Tongue (tissue), 2 donors: Measurements from ENCODE around the gene TNIP1. TPM values are rescaled to one million over a fixed set of nuclear protein-coding genes. Genes with fewer than 3 reads are reported as not detected.

Experiments
- DNase-seq: peaks from one replicate; pipeline ENCODE4 v3.0.0-alpha.2; 2015
- total RNA-seq: library from RNA; depleted of rRNA; stranded (reverse); fragments of >200 nt; gene quantifications from one replicate; pipeline ENCODE4 v1.2.3, GENCODE V29; 2014

TNIP1 gene
- total RNA-seq, 1 donor from 2014 or later, result 75.0 TPM

DNA sequence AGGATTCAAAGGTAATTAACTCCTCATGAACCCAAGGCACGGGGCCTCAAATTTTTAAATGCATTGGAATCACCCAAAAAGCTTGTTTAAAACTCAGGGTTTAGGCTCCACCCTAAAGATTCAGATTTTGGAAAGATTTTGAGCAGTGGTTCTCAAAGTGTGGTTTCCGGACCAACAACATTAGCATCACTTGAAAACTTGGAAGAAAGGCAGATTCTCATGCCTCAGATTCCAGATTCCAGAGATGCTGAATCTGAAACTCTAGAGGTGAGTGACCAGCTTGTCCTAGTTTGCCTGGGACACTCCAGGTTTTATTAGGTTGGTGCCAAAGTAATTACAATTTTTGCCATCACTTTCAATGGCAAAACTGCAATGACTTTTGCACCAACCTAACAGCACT is 24.7 kb upstream of the TNIP1 start:
- DNase-seq, result no peak

DNA sequence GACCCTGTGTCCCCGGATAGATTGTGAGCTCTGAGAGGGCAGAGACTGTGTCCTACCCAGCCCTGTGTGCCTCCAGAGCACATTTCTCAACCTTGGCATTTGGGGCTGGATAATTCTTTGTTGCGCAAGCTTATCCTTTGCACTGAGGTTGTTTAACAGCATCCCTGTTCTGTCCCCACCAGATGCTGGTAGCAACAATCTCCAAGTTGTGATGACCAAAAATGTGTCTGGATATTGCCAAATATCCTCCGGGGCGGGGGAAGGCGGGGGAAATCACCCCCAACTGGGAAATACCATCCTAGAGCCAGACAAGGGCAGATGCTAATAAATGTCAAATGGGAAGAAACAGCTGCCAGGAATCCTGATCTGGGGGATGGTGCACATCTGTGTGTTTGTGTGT is 24.0 kb upstream of the TNIP1 start:
- peak; percentile 65 for DNase-seq

DNA sequence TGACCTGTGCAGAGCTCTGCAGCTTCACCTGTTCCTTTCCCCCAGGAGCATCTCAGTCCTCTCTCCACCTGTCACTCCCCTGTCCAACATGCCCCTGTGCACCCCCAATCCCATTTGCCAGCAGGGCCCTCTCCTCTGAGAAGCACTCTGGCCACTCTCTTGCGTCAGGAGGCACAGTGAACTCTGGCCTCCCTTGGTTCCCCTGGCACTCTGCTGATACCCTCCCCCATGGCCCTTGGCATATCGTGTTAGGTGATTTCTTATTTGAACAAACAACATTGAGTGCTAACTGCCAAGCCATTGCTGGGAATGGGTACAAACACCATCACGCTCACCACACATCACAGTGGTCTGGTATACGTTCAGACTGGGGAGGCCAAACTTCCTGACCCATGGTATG is 20.9 kb upstream of the TNIP1 start:
- no peak for DNase-seq

DNA sequence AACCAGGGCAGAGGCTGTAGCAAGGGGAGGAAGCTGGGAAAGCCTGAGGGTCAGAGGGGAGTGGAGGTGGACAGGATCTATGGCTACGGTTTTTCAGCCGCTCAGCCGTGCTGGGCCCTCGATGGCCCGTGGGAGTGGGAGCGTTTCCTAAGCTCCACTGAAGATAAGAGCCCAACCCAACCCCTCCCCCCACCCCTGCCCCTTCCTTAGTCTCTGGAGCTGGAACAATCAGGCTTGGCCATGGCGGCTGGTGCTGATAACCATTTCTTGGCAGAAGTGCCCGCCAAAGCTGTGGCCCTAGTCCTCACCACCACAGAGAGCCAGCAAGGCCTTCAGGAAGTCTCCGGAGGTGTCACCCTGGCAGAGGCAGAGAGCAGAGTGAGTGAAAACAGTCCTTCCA is 20.3 kb upstream of the TNIP1 start:
- no peak for DNase-seq

DNA sequence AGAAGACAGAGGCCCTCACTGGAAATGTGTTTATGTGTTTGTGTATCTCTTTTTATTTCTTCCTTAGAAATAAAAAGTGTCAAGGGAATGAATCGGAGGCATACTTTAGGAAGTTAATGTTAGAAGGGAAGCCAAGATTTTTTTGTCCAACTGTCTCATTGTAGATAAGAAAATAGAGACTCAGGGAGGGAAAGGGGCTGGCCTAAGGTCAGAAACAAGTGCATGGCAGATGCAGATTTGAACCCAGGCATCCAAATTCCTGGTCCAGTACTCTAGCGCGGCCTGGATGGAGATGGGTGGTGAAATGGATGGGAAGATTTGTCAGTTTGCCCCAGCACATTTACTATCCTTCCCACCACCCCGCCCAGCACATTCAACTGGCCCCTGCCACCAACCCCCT is 19.8 kb upstream of the TNIP1 start:
- DNase-seq, result no peak

DNA sequence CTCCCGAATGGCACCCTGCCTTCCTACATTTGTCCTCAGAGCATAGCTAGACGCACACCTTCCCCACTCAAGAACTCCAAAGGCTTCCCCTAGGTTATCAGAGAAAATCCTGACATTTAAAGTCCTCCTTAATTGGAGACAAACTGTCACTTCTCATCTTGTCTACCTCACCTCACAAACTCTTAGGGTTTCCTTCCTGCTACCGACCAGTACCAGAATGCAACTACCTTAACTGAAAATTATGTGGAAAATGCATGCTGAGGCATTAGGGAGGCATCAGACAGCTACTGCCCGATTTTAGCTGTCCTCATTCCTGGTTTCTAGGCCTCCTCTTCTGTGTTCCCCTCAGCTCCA is 17.9 kb upstream of the TNIP1 start:
- DNase-seq, result no peak

DNA sequence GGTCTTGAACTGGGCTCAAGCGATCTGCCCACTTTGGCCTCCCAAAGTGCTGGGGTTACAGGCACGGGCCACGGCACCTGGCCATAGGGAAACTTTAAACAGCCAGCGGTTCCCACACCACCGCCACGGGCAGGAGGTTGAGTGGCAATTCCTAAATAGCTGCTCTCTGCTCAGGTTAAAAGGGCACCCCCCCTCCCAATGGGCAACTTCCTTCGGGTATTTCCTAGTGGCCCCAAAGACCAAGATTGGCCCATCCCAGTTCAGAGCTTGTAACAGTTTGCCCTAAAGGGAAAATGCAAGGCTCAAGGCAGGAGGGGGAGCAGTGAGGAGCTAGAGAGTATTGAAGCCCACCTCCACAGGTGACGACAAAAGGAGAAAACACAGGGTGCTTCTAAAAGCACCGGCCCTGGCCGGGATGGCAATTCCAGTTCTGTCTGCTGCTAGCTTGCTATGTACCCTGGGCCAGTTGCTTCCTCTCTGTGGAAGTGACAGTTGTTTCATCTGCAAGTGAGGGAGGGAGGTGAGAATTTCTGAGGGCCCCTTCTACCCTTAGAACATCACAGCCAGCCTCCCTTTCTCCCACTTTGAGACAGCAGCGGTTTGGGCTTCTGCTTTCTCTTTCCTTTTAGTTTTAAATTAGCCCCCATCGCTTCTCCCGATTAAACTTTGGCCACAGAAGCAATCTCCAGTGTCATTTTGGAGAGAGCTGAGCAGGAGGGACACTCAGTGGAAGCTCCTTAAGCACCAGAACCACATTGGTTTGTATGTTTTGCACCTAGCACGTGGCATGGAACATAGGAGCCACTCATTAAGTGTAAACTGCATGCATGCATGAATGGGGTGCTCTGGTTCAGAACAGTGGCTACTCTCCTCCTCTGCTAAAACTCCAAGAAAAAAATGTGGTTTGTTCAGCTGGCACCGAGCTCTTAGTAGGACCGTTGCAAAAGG is 17.3 kb upstream of the TNIP1 start:
- no peak for DNase-seq

DNA sequence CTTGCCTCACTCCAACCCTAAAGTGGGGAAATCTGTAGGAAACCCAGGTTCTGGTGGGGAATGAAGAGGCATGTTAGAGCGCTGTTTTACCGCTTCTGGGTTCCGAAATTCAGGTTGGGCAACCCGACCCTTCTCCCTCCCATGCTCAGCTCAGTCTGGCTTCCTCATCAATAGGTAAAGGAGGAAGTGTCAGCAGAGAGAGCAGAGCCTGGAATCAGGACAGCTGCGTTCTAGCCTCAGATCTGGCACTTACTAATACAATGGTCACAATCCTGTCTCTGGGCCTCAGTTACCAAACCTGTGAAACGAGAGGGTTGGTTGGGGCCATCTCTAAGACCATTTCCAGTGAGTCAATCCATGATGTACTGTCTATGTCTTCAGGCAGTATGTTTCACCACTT is 16.2 kb upstream of the TNIP1 start:
- DNase-seq, result no peak

DNA sequence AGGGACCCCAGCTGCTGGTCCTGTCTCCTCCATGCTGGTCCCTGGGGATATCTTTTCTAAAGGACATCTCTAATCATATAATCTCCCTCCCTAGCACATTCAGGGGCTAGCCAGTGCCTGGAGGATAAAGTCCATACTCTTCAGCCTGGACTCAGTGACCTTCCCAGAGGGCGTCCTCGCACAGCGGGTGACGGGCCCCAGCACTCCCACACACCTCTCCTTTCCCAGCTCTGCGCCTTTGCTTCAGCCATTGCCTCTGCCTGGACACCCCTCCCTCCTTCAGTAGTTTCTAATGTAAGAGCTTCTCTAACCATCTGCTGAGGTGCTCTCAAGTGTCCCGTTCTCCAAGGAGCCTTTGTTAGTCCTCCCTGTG is 15.2 kb upstream of the TNIP1 start:
- DNase-seq, result no peak

DNA sequence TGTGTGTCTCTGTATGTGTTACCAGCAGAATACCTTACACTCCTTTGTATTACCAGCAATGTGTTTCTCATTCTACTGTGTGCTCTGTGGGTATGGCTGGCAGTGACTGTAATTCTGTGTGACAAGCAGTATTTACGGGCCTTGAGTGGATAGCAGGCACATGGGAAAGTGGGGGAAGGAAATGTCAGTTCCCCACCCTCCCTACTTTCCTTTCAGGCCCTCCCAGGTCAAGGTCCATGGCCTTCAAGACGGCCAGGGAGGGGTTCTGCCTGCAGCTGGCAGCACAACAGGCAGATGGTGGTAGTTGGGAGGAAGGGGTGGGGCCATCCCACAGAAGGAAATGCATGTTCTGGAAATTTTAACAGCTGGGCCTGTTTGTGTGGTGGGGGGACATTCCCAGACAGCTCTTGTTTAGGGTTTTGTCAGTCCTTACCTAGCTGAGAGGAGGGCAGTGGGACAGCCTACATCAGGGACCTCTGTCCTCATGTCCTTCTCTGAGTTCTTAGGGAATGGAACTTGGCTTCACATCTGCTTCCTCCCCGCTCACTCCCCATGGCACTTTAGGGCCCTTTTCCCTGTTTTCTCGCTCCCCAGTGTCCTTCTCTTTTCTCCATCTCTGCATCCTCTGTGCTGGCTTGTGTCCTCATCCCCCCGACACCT is 14.6 kb upstream of the TNIP1 start:
- DNase-seq, result peak; percentile 81

DNA sequence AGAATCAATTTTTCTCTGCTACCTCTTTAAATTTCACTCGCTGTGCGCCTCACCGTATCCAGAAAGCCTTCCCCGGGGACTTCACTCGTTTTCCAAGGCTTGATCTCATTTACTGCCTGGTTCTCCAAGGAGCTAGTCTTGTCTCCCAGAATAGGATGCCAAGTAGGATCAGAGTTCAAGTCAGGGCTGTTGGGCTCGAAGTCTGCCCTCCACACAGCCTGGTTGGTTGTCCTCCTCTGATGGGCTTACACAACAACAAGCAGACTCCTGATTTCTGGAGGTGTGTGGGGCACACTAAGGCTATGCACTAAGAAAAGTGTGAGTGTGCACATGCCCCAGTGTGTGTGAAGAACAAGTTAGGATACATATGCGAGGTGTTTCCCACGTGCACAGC is 14.0 kb upstream of the TNIP1 start:
- peak; percentile 32 for DNase-seq

DNA sequence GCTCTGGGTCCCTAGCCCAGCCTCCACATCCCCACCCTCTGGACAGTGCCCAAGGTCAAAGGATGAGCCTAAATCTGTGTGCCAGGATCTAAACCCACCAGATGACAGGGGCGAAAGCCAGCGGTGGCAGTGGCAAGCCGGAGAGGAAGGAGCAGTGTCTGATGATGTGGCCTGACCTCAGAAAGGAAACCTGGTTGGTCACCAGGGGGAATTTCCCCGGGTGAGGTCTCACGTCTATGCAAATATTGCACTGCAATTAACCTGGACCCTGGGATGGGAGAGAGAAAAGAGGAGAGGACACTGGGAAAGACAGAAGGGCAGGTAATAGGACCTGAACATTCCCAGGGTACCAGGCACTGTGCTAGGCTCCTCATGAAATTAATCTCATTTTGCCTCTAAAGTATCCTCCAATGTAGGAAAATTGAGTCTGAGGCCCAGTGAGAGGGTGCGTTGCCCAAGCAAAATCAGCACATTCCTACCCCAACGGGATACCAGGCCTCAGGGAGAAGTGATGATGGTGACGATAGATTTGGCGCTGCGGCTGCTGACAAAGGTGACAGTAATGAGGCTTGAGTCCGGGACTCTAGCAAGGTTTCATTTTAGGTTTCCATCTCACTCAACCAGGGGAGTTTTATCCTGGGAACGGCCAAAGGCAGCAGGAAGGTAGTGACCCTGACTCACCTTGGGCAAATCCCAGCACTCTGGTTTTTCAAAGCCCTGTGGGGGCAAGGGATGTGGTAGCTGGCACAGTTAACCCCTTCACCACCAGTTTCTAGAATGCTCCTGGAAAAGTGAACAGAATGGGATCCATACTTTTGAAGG is 13.4 kb upstream of the TNIP1 start:
- peak; percentile 21 for DNase-seq

DNA sequence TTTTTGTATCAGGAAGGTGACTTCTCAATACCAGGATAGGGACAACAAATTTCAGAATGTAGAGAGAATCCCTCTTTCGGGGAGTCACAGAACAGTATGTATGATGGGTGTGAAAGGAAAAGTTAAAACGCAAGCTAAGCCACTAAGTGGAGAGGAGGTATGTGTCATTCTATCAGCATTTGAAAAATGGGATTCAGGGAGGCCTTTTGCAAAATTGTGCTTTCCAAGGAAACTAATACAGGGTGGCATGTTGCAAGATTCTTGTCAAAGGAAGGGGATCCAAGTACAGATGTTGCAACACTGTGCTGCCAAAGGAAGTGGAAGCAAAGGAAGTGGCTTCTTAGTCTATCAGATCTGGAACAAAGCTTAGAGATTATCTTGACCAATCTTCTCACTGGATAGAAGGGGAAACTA is 12.6 kb upstream of the TNIP1 start:
- no peak for DNase-seq

DNA sequence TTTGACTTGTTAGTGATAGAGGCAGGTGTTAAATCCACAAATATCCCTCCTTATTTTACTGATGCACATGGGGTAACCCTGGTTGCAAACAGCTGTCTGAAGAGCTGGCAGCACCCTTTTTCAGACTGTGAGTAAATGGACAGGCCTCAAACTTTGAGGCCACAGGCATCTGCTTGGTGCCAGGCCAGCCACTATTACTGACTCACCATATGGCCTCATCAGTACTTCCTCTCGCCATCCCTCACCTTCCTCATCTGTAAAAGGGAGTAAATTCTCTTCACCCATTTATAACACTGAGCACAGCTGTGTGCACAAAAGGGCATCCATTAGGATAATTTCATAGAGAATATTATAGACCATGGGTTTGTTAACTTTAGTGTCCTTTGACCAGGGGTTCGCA is 11.9 kb upstream of the TNIP1 start:
- DNase-seq, result peak; percentile 74

DNA sequence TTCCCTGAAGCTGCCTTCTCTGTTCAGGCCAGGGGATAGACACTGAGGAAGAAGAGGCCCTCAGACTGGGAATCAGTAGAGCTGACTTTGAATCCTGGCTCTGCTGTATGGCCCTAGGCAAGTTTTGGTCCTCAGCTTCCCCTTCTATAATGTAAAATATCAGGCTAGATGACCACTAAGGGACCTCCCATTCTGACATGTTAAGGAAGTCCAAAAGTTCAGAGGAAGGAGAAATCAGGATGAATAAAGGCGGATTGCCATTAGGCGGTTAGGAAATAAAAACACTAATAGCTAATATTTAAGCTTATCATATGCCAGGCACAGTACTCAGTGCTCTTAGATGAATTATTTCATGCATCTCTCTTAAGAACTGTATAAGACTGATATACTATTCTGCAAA is 8.9 kb upstream of the TNIP1 start:
- DNase-seq, result no peak

DNA sequence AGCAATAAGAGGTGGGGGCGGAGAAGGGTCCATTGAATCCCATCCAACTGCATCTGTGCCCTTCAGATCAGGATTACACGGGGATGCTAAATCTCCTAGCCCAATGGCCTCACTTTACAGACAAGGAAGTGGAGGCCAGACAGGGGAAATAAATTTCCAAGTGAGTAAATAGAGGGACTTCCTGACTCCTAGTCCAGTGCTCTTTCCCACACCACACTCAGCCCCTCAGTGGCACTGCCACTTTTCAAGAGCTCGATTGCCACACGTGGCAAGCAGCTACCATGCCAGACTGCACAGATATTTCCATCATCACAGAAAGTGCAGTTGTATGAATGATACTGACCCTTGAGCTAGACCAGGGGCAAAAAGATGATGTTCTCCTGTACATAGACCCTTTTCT is 8.2 kb upstream of the TNIP1 start:
- no peak for DNase-seq

DNA sequence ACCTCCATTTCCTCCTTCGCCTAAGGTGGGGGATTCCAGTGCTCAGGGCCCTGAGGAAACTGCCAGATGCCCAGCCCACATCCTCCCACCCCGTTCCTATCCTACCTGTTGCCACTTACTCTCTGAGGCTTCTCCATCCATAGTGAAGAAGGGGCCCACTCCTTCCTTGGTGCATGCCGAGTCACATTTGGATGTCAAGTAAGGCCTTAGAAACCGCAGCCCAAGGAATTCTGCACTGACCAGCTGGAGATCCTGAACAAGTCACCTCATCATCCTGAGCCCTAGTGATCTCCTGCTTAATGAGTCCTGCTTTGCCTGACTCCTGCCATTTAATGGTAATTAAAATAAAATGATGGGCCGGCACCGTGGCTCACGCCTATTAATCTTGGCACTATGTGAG is 6.7 kb upstream of the TNIP1 start:
- no peak for DNase-seq

DNA sequence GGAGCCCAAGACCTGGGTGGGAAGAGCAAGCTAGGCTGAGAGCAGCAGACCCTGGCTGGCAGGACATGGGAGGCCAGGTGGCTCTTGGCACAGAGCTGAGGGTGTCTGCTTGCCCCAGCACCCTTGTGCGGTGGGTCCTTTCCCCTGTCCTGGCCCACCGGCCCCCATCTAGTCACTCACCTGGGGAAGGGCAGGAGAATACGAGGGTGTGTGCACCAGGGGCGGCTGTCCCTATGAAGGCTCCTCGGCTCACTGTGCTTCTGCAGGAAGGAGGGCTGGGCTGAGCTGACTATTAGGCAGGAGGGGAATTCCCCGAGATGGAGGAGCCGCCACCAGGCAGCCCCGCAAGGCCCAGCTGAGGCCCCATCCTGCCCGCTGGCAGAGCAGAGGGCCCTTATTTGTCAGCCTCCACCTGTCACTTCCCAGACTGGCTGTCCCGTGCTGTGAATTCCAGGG is 6.1 kb upstream of the TNIP1 start:
- peak; percentile 70 for DNase-seq

DNA sequence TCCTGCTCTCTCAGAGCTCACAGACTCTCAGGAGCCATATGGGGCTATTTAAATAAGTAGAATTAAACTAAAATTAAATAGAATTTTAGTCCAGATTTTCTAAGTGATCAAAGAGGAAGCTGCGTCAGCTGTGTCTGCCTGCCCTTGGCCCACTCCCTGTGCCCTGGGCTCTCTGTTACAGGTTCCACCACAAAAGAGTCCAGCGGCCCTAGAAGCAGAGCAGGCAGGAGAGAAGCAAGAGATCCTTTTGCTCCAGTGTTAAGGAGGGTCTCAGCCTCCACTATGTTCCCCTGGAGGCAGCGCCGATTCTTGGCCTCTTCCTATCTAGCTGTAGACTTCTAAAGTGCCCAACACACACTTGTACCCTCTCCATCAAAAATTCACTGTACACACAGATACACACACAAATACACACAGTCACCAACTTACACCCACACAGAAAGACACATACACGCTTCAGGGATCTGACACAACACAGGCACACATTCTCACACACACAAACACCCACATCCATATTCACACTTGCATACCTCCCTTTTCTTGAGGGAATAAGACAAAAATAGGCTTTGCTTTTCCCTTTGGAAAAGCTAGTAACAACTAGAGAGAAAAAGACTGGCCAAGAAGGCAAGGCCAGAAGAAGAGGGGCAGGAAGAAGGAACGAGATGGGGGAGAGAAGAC is 5.5 kb upstream of the TNIP1 start:
- DNase-seq, result no peak

DNA sequence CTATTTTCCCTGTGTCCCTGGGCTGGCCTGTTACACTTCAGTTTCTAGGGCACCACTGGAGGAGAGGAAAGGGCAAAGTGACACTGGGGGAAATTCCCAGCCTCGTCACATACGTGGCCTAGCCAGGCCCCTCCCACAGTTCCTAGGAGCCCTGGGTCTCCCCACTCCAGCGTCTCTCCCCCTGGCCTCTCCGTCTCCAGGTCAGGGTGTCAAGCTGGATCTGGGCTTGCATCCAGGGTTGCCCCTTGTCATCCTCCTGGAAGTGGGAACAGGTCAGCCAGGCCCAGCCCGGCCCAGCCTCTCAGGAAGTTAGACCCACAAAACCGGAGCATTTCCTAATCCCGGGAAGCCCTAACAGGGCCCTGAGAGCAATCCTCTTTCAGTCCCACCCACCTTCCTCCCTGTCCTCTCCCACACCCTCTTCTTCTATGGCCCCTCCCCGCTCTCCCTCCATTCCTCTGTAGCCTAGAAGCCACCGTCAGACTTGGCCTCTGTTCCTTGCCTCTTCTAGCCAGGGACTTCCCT is 4.7 kb upstream of the TNIP1 start:
- peak; percentile 41 for DNase-seq

DNA sequence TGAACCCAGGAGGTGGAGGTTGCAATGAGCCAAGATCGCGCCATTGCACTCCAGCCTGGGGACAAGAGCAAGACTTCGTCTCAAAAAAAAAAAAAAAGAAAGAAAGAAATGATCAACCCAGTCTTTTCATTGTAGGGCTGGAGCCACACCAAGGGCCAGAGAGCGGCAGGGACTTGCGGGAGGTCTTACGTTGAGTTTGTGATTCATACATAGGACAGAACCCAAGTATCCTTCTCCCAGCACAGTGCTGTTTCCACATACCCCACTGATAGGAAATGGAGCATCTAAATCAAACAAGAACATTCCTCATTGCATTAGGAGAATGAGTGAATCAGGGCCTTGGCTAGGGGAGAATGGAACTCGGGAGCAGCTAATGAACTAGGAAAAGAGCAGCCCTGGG is 3.5 kb upstream of the TNIP1 start:
- no peak for DNase-seq

DNA sequence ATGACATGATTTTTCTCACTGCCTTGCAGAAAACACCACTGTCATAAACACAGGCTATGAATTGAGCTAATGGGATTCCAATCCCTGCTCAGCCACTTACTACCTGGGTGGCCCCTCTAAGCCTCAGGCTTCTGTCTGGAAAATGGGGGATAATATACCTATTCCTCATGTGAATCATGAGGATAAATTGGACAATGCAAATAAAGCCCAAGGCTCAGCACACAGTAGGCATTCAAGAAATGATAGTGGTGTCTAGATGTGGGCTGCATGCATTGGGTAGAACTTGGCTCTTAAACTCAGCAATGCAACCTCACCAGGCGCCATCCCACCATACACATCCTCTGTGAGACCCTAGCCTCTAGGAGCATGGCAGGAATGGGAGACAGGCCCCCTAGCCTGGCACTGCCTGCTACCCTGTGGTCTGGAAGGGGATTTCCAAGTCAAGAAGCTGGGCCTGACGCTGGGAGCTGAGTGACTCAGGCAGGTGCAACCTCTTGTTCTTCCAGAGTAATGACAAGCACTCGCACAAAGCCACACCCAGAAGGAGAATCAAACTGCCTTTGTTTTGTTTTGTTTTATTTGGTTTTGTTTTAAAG is 2.3 kb upstream of the TNIP1 start:
- peak; percentile 93 for DNase-seq
